HCT116 (cell line): ENCODE results near the gene CEND1. TPM values are rescaled to one million over a fixed set of nuclear protein-coding genes. Genes with fewer than 3 reads are reported as not detected.
A peak's percentile ranks its signal among the peaks of the same experiment; 100 is the strongest.

Experiments
- ATAC-seq: fragments of 200-7000 bp; cut with Tn5 transposase; 2 replicates; pipeline ENCODE4 v1.9.1; 2020; ENCODE audit warnings: mild to moderate bottlenecking, moderate library complexity
- BruUV-seq: library from RNA; stranded (reverse); fragments of 400-500 nt; replicated peaks from 2 replicates; lab custom pipeline; 2021; lab: Mats Ljungman, UMichigan
- CTCF ChIA-PET: fragments of 300-600 bp; sonication (Branson Sonifier 250); formaldehyde crosslinking; loops from one replicate; lab custom pipeline; 2021; ENCODE audit warnings: antibody characterized with exemption; lab: Charles Lee
- POLR2A ChIA-PET: fragments of 300-600, 350-600 bp; sonication (Branson Sonifier 250); formaldehyde crosslinking; loops from one replicate; lab custom pipeline; 2021; ENCODE audit warnings: antibody characterized with exemption; lab: Charles Lee
- RAD21 ChIA-PET, 2 experiments: fragments of 300-600 bp; sonication (Branson Sonifier 250); formaldehyde crosslinking; loops; one replicate each; lab custom pipeline; 2023; ENCODE audit warnings: low total read pairs in 2 of 2; ENCODE audit not compliant: uncharacterized antibody in 2 of 2, unreplicated experiment in 2 of 2, low non-redundant PET in 1 of 2; lab: Charles Lee
- DNase-seq: peaks from one replicate; pipeline ENCODE4 v3.0.0-alpha.2; 2010; ENCODE audit warnings: low read depth, low spot score
- H2AFZ ChIP-seq: fragments of 200-600 bp; shearing (Covaris generic), sonication (generic); 2 replicates; pipeline ENCODE4 v1.6.1; 2017; ENCODE audit warnings: low read depth, mixed run types, mixed read lengths, antibody characterized with exemption, low read length; ENCODE audit not compliant: poor library complexity, severe bottlenecking
- H3K27ac ChIP-seq: 2 replicates; pipeline ENCODE4 v1.5.1; 2012; ENCODE audit warnings: low read depth, low read length
- H3K27me3 ChIP-seq: fragments of 200-600 bp; sonication (generic); 2 replicates; pipeline ENCODE4 v1.6.1; 2016; ENCODE audit warnings: mixed run types, low read length, mixed read lengths; ENCODE audit not compliant: insufficient read depth
- H3K36me3 ChIP-seq, 2 experiments: fragments of 200-500 bp in 1 of 2; fragments of 200-600 bp in 1 of 2; sonication (Bioruptor generic) in 1 of 2; sonication (generic) in 1 of 2; 2 replicates each; pipeline versions ENCODE4 v1.5.1 to v1.6.1; 2014 to 2016; ENCODE audit warnings: low read length in 2 of 2, inconsistent platforms in 1 of 2, mixed read lengths in 1 of 2, mixed run types in 1 of 2; ENCODE audit not compliant: insufficient read depth in 2 of 2, control insufficient read depth in 1 of 2
- H3K4me1 ChIP-seq, 2 experiments: fragments of 200-600 bp in 1 of 2; sonication (generic) in 1 of 2; 2 replicates each; pipeline versions ENCODE4 v1.5.1 to v1.6.1; 2012 to 2017; ENCODE audit warnings: low read length in 2 of 2, inconsistent platforms in 1 of 2, mild to moderate bottlenecking in 1 of 2, mixed read lengths in 1 of 2, mixed run types in 1 of 2, moderate library complexity in 1 of 2; ENCODE audit not compliant: insufficient read depth in 2 of 2, control insufficient read depth in 1 of 2
- H3K4me2 ChIP-seq: fragments of 200-600 bp; sonication (generic); 2 replicates; pipeline ENCODE4 v1.6.1; 2017; ENCODE audit warnings: mixed run types, low read length, mixed read lengths
- H3K4me3 ChIP-seq, 2 experiments: fragments of 200-600 bp in 1 of 2; sonication (generic) in 1 of 2; replicated peaks in 1 of 2; 2 replicates each; pipeline ENCODE4 v1.5.1; 2011 to 2016; ENCODE audit warnings: low read length in 2 of 2, control low read depth in 1 of 2, low read depth in 1 of 2, mild to moderate bottlenecking in 1 of 2, mixed read lengths in 1 of 2, mixed run types in 1 of 2
- H3K79me2 ChIP-seq: fragments of 200-600 bp; sonication (generic); 2 replicates; pipeline ENCODE4 v1.6.1; 2017; ENCODE audit warnings: mild to moderate bottlenecking, mixed run types, low read length, moderate library complexity, mixed read lengths; ENCODE audit not compliant: insufficient read depth
- H3K9ac ChIP-seq: fragments of 200-600 bp; sonication (generic); 2 replicates; pipeline ENCODE4 v1.6.1; 2016; ENCODE audit warnings: low read length, mixed read lengths
- H3K9me2 ChIP-seq: fragments of 200-600 bp; sonication (generic), shearing (Covaris generic); 2 replicates; pipeline ENCODE4 v1.6.1; 2017; ENCODE audit warnings: mixed run types, mild to moderate bottlenecking, moderate library complexity; ENCODE audit not compliant: insufficient read depth
- H3K9me3 ChIP-seq, 2 experiments: fragments of 200-500 bp in 1 of 2; fragments of 200-600 bp in 1 of 2; sonication (Bioruptor generic) in 1 of 2; sonication (generic) in 1 of 2; 2 replicates each; pipeline ENCODE4 v1.6.1; 2014 to 2017; ENCODE audit warnings: low read length in 2 of 2, mixed read lengths in 2 of 2, inconsistent platforms in 1 of 2, low read depth in 1 of 2, mild to moderate bottlenecking in 1 of 2, mixed run types in 1 of 2, moderate library complexity in 1 of 2; ENCODE audit not compliant: control insufficient read depth in 1 of 2, insufficient read depth in 1 of 2
- H4K20me1 ChIP-seq: fragments of 200-600 bp; sonication (generic), shearing (Covaris generic); 2 replicates; pipeline ENCODE4 v1.6.1; 2017; ENCODE audit warnings: mixed run types, mild to moderate bottlenecking, moderate library complexity; ENCODE audit not compliant: insufficient read depth
- CEBPB ChIP-seq: IDR thresholded peaks from 2 replicates; pipeline ENCODE4 v1.6.1; 2012; ENCODE audit warnings: low read depth
- CTCF ChIP-seq, 3 experiments: fragments of 200-600 bp in 1 of 3; sonication (generic) in 1 of 3; IDR thresholded peaks in 2 of 3; conservative IDR thresholded peaks in 1 of 3; 2 replicates each; pipeline ENCODE4 v1.5.1; 2012 to 2017; ENCODE audit warnings: low read depth in 2 of 3, low read length in 2 of 3, antibody characterized with exemption in 1 of 3, borderline replicate concordance in 1 of 3, control low read depth in 1 of 3, mild to moderate bottlenecking in 1 of 3, mixed read lengths in 1 of 3, mixed run types in 1 of 3, moderate library complexity in 1 of 3; ENCODE audit not compliant: insufficient read depth in 1 of 3
- EGR1 ChIP-seq: IDR thresholded peaks from 2 replicates; pipeline ENCODE4 v1.6.1; 2012; ENCODE audit warnings: low read depth
- ELF1 ChIP-seq: IDR thresholded peaks from 2 replicates; pipeline ENCODE4 v1.6.1; 2012; ENCODE audit warnings: low read depth, borderline replicate concordance
- EZH2 ChIP-seq: fragments of 200-600 bp; sonication (generic); IDR thresholded peaks from 2 replicates; pipeline ENCODE4 v1.6.1; 2017; ENCODE audit warnings: antibody characterized with exemption, mixed run types
- EZH2phosphoT487 ChIP-seq: fragments of 200-600 bp; IDR thresholded peaks from 2 replicates; pipeline ENCODE4 v1.6.1; 2018; ENCODE audit warnings: antibody characterized with exemption, borderline replicate concordance
- FOSL1 ChIP-seq: IDR thresholded peaks from 2 replicates; pipeline ENCODE4 v1.6.1; 2012; ENCODE audit warnings: low read depth
- MAX ChIP-seq: IDR thresholded peaks from 2 replicates; pipeline ENCODE4 v1.6.1; 2012
- POLR2A ChIP-seq: IDR thresholded peaks from 2 replicates; pipeline ENCODE4 v1.7.0; 2011; ENCODE audit warnings: borderline replicate concordance; ENCODE audit not compliant: insufficient read depth, insufficient read length; ENCODE audit errors: extremely low read depth
- POLR2AphosphoS5 ChIP-seq: IDR thresholded peaks from 2 replicates; pipeline ENCODE4 v1.6.1; 2011; ENCODE audit warnings: mild to moderate bottlenecking, low read depth, low read length, moderate library complexity
- RAD21 ChIP-seq: IDR thresholded peaks from 2 replicates; pipeline ENCODE4 v1.6.1; 2012; ENCODE audit warnings: low read depth, mild to moderate bottlenecking
- REST ChIP-seq: IDR thresholded peaks from 2 replicates; pipeline ENCODE4 v1.6.1; 2012; ENCODE audit warnings: low read depth
- SIN3A ChIP-seq: IDR thresholded peaks from 2 replicates; pipeline ENCODE4 v1.6.1; 2012; ENCODE audit warnings: low read depth
- SP1 ChIP-seq: IDR thresholded peaks from 2 replicates; pipeline ENCODE4 v1.6.1; 2012; ENCODE audit warnings: low read depth
- SRF ChIP-seq: IDR thresholded peaks from 2 replicates; pipeline ENCODE4 v1.6.1; 2012; ENCODE audit warnings: low read depth
- TCF7L2 ChIP-seq: IDR thresholded peaks from 2 replicates; pipeline ENCODE4 v1.7.0; 2011; ENCODE audit warnings: borderline replicate concordance, inconsistent platforms; ENCODE audit not compliant: insufficient read depth, insufficient read length; ENCODE audit errors: extremely low read depth
- YY1 ChIP-seq: IDR thresholded peaks from 2 replicates; pipeline ENCODE4 v1.6.1; 2011; ENCODE audit warnings: low read length, low read depth, moderate library complexity, mild to moderate bottlenecking; ENCODE audit not compliant: insufficient replicate concordance; ENCODE audit errors: extremely low read depth
- ZBTB33 ChIP-seq: IDR thresholded peaks from 2 replicates; pipeline ENCODE4 v1.6.1; 2011; ENCODE audit warnings: mild to moderate bottlenecking, low read length, moderate library complexity; ENCODE audit not compliant: insufficient replicate concordance; ENCODE audit errors: extremely low read depth
- ZFX ChIP-seq: fragments of 450-650 bp; IDR thresholded peaks from 2 replicates; pipeline ENCODE4 v1.6.1; 2017
- ZNF274 ChIP-seq: fragments of 200-500 bp; sonication (Bioruptor generic); IDR thresholded peaks from 2 replicates; pipeline ENCODE4 v1.6.1; 2014; ENCODE audit warnings: mild to moderate bottlenecking, low read depth, low read length, inconsistent platforms
- intact Hi-C: fragments of 100-400 bp; cut with micrococcal nuclease; formaldehyde crosslinking; loops from 2 replicates; pipeline ENCODE4 v1.10.0; 2022
- total RNA-seq: library from RNA; stranded (reverse); gene quantifications from one replicate; pipeline ENCODE4 v1.2.1, GENCODE V29; 2021; ENCODE audit not compliant: unreplicated experiment

Gene CEND1
- total RNA-seq, 1 experiment from 2014 or later = 0.27 TPM

GRCh38 chr11:760236-760635 lies 29.7 kb downstream of the CEND1 start:
- Histone ChIP-seq H3K9me3 (no peaks in the 10 kb centered on the region), H3K4me3 (no peak overlapping the region), H3K9ac (no peak overlapping the region), H3K27me3 (no peaks in the 10 kb centered on the region)
- ChIA-PET CTCF (no interaction called here), POLR2A (no interaction called here)
- ATAC-seq (no peak), DNase-seq (no peak)
- TF ChIP-seq RAD21 (no peak), POLR2AphosphoS5 (no peak), ZNF274 (no peak), EGR1 (no peak), REST (no peak), CEBPB (no peak), ZBTB33 (no peak), SRF (no peak), SP1 (no peak), EZH2phosphoT487 (no peak), ZFX (no peak), FOSL1 (no peak), ELF1 (no peak), CTCF (IDR thresholded peaks at IDR 0.05 in 2 of 3, conservative IDR thresholded peaks at IDR 0.05 in 1 of 3; ENCODE audit: borderline replicate concordance in 1 of 3, insufficient read depth in 1 of 3, low read depth in 2 of 3, low read length in 2 of 3) (no peak), YY1 (no peak), EZH2 (no peak), POLR2A (no peak), TCF7L2 (no peak), MAX (no peak), SIN3A (no peak)
- TF ChIP-seq, all 23 proteins: peak for 0
- RAD21 ChIA-PET = no interaction called here
- peaks cover 5% of the 10 kb centered on the region; the same call in 1 of the 2 replicates for H4K20me1 ChIP-seq
- no peak overlapping the region for H3K27ac ChIP-seq
- H3K4me2 ChIP-seq = no peak overlapping the region
- H3K79me2 ChIP-seq = peaks cover 35% of the 10 kb centered on the region
- intact Hi-C loops = no loop called here
- BruUV-seq = TSS peak; percentile 30
- no peaks in the 10 kb centered on the region for H3K9me2 ChIP-seq
- peaks cover 20 to 38% of the 10 kb centered on the region in 2 experiments for H3K4me1 ChIP-seq
- H2AFZ ChIP-seq = no peak overlapping the region
- H3K36me3 ChIP-seq = peaks cover 38 to 56% of the 10 kb centered on the region in 2 experiments
